GM23248 (cell line): ENCODE results near the gene CROCC2. TPM values are rescaled to one million over a fixed set of nuclear protein-coding genes. Genes with fewer than 3 reads are reported as not detected.

Experiments used
- DNase-seq: peaks from one replicate; pipeline ENCODE4 v3.0.0-alpha.2; 2015
- H2AFZ ChIP-seq: fragments of 200-600 bp; sonication (generic); 2 replicates; pipeline ENCODE4 v1.6.1; 2016; ENCODE audit warnings: antibody characterized with exemption
- H3F3A ChIP-seq: fragments of 200-600 bp; sonication (generic); 2 replicates; pipeline ENCODE4 v1.6.1; 2016; ENCODE audit warnings: mild to moderate bottlenecking, antibody characterized with exemption, mixed run types; ENCODE audit not compliant: insufficient read depth
- H3K27ac ChIP-seq: fragments of 200-600 bp; sonication (generic); 2 replicates; pipeline ENCODE4 v1.5.1; 2016; ENCODE audit warnings: mild to moderate bottlenecking
- H3K27me3 ChIP-seq: fragments of 200-600 bp; sonication (generic); replicated peaks from 2 replicates; pipeline ENCODE4 v1.6.1; 2016; ENCODE audit warnings: mild to moderate bottlenecking; ENCODE audit not compliant: insufficient read depth
- H3K36me3 ChIP-seq: fragments of 200-600 bp; sonication (generic); 2 replicates; pipeline ENCODE4 v1.6.1; 2016; ENCODE audit warnings: low read depth, mild to moderate bottlenecking
- H3K4me1 ChIP-seq: fragments of 200-600 bp; sonication (generic); 2 replicates; pipeline ENCODE4 v1.6.1; 2016; ENCODE audit warnings: mild to moderate bottlenecking; ENCODE audit not compliant: insufficient read depth
- H3K4me2 ChIP-seq: fragments of 200-600 bp; sonication (generic); one replicate; pipeline ENCODE4 v1.6.1; 2016; ENCODE audit warnings: mild to moderate bottlenecking; ENCODE audit not compliant: unreplicated experiment
- H3K4me3 ChIP-seq: fragments of 200-600 bp; sonication (generic); 2 replicates; pipeline ENCODE4 v1.5.1; 2016; ENCODE audit warnings: mild to moderate bottlenecking
- H3K79me2 ChIP-seq: fragments of 200-600 bp; sonication (generic); 2 replicates; pipeline ENCODE4 v1.6.1; 2016; ENCODE audit warnings: mild to moderate bottlenecking; ENCODE audit not compliant: insufficient read depth
- H3K9ac ChIP-seq: fragments of 200-600 bp; sonication (generic); 2 replicates; pipeline ENCODE4 v1.6.1; 2016; ENCODE audit warnings: mild to moderate bottlenecking
- H3K9me2 ChIP-seq: fragments of 200-600 bp; sonication (generic); 2 replicates; pipeline ENCODE4 v1.6.1; 2016; ENCODE audit warnings: mixed run types, mild to moderate bottlenecking, moderate library complexity; ENCODE audit not compliant: insufficient read depth
- H3K9me3 ChIP-seq: fragments of 200-600 bp; sonication (generic); one replicate; pipeline ENCODE4 v1.6.1; 2017; ENCODE audit warnings: low read depth
- H4K20me1 ChIP-seq: fragments of 200-600 bp; sonication (generic); 2 replicates; pipeline ENCODE4 v1.6.0; 2016; ENCODE audit not compliant: insufficient read depth
- EZH2 ChIP-seq: fragments of 200-600 bp; sonication (generic); IDR thresholded peaks from 2 replicates; pipeline ENCODE4 v1.6.1; 2018; ENCODE audit warnings: antibody characterized with exemption, mild to moderate bottlenecking; ENCODE audit not compliant: insufficient read depth, poor library complexity, severe bottlenecking
- EZH2phosphoT487 ChIP-seq: fragments of 200-600 bp; sonication (generic); IDR thresholded peaks from 2 replicates; pipeline ENCODE4 v1.6.1; 2018; ENCODE audit warnings: antibody characterized with exemption, moderate library complexity, mild to moderate bottlenecking, low read depth; ENCODE audit not compliant: insufficient read depth
- WGBS, 2 experiments: methylation state at CpG; one replicate each; pipeline ENCODE4 v1.1.6; 2015 to 2017; ENCODE audit warnings: low lambda C conversion rate in 2 of 2, low coverage in 1 of 2; ENCODE audit errors: missing lambda C conversion rate in 2 of 2; 5-methylcytosine and 5-hydroxymethylcytosine counted together
- in situ Hi-C: fragments of 300-500 bp; cut with MboI; formaldehyde crosslinking; loops from 2 replicates; pipeline ENCODE4 v1.15.0; 2020
- polyA plus RNA-seq: library from polyadenylated mRNA; unstranded; fragments of >200 nt; fragmentation: Nextera tagmentation; extraction: Ambion mirVana; gene quantifications from 2 replicates; pipeline ENCODE4 v1.2.1, GENCODE V29; 2016
- total RNA-seq: library from RNA; depleted of rRNA; stranded (reverse); fragments of >200 nt; shearing (Covaris generic); gene quantifications from 2 replicates; pipeline ENCODE4 v1.2.3, GENCODE V29; 2014; rRNA removed

Gene CROCC2
- total and polyA plus RNA-seq, 2 experiments from 2014 or later = under 0.01 TPM; not detected in 1

DNA sequence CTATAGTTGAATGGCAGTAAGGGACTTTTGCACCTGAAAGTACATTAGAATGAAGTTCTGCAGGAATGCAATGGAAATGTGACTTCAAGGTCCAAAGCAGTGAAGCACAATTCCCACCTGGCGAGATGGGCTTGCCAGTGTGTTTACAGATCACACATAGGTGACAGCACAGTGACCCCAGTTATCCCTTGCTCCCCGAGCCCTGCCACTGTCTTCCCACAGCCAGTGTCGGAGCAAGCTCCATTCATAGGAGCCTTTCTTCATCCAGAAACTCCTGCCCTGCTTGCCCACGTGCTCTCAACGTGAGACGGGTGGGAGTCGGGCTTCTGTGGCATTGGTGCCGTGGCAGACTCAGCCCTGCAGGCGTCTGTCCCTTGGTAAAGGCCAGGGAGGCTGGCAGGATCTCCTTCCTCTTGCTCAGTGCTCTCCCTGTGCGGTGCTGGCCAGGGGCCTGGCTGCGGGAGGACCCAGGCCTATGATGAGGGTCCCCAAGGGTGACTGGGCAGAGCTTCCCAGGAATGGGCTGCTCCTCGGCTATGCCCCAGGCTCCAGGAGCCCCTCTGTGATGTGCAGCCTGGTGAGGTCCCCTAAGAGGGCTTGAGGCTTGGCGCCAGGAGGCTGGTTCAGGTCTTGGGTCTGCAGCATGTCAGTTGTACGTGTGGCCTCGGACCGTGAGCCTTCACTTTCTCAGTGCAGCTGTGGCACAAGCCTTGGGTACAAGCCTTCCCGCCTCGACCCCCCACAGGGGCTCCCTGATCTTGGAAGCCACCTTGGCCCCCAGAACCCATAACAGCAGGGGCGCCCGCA lies 132.4 kb downstream of the CROCC2 start:
- H3K9me2 ChIP-seq = no peaks in the 10 kb centered on the region
- no peaks in the 10 kb centered on the region for H3K79me2 ChIP-seq
- no peaks in the 10 kb centered on the region for H3K4me1 ChIP-seq
- whole genome bisulfite sequencing, 2 experiments = 90 to 92% methylated on average over 20 of the region's 20 CpGs
- H3K9ac ChIP-seq = no peak overlapping the region
- no peak overlapping the region for H2AFZ ChIP-seq
- TF ChIP-seq EZH2 (no peak), EZH2phosphoT487 (no peak)
- H3K27me3 ChIP-seq = no peaks in the 10 kb centered on the region
- no peak overlapping the region for H3K4me2 ChIP-seq
- H3F3A ChIP-seq = 0 out of 2 replicates have a peak, but pooled peaks cover 6% of the 10 kb centered on the region
- DNase-seq = no peak
- H3K27ac ChIP-seq = no peak overlapping the region
- H3K9me3 ChIP-seq = no peaks in the 10 kb centered on the region
- H4K20me1 ChIP-seq = no peaks in the 10 kb centered on the region
- H3K4me3 ChIP-seq = no peak overlapping the region
- in situ Hi-C loops = no loop called here
- peaks cover 11% of the 10 kb centered on the region for H3K36me3 ChIP-seq

- WGBS, 2 experiments = 83 to 87% methylated on average over 3 to 4 of the region's 4 CpGs
- no peaks in the 10 kb centered on the region for H3K9me2 ChIP-seq
- TF ChIP-seq EZH2 = no peak
- TF ChIP-seq EZH2phosphoT487 = no peak
Observed at GRCh38 chr2:241039416-241039815, 133.3 kb downstream of the CROCC2 start.

DNA sequence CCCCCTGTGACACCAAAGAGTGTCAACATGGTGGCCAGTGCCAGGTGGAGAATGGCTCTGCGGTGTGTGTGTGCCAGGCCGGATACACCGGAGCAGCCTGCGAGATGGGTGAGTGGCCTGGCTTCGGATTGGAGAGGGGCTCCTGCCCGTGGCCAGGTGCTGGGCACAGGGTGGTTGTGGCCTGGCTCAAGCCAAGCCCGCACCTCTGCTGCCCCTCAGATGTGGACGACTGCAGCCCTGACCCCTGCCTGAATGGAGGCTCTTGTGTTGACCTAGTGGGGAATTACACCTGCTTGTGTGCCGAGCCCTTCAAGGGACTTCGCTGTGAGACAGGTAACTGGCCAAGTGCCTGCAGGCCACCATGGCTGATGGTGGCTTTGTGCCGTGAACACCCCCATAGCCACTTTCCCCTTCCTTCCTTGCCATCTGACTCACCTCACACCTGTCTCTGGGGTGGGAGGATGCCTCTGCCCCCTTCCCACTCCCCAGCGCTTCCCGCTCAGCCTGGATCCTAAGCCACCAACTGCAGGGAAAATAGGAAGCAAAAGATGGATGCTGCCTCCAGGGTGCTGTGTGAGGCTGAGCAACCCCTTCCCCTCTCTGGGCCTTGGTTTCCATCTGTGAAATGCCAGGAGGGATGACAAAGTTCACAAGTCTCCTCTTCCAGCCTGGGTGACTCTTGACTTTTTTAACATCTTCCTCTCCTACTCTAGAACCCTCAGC lies 134.1 kb downstream of the CROCC2 start:
- Histone ChIP-seq H3K79me2 (no peaks in the 10 kb centered on the region), H4K20me1 (no peaks in the 10 kb centered on the region), H3K9ac (no peak overlapping the region), H3K27ac (no peak overlapping the region), H3K36me3 (peaks cover 18% of the 10 kb centered on the region), H3F3A (peaks cover 7% of the 10 kb centered on the region; the same call in 1 of the 2 replicates), H3K4me3 (no peak overlapping the region), H2AFZ (no peak overlapping the region), H3K9me2 (no peaks in the 10 kb centered on the region), H3K9me3 (no peaks in the 10 kb centered on the region), H3K4me2 (no peak overlapping the region), H3K27me3 (no peaks in the 10 kb centered on the region), H3K4me1 (no peaks in the 10 kb centered on the region)
- 89% methylated on average over 13 of the region's 13 CpGs for WGBS, 2 experiments
- in situ Hi-C loops = no loop called here
- no peak for DNase-seq
- no peak for TF ChIP-seq EZH2phosphoT487
- no peak for TF ChIP-seq EZH2

More at GRCh38 chr2:241039416-241039815, 133.3 kb downstream of the CROCC2 start:
- H3F3A ChIP-seq = 0 out of 2 replicates have a peak, but pooled peaks cover 6% of the 10 kb centered on the region
- no peak overlapping the region for H3K9ac ChIP-seq
- H3K4me3 ChIP-seq = no peak overlapping the region
- H4K20me1 ChIP-seq = no peaks in the 10 kb centered on the region
- no peak for DNase-seq
- H3K79me2 ChIP-seq = no peaks in the 10 kb centered on the region
- H3K4me1 ChIP-seq = no peaks in the 10 kb centered on the region
- H3K36me3 ChIP-seq = peaks cover 11% of the 10 kb centered on the region
- H3K27me3 ChIP-seq = no peaks in the 10 kb centered on the region
- no peak overlapping the region for H2AFZ ChIP-seq
- no peak overlapping the region for H3K27ac ChIP-seq
- H3K9me3 ChIP-seq = no peaks in the 10 kb centered on the region
- in situ Hi-C loops = no loop called here
- H3K4me2 ChIP-seq = no peak overlapping the region

DNA sequence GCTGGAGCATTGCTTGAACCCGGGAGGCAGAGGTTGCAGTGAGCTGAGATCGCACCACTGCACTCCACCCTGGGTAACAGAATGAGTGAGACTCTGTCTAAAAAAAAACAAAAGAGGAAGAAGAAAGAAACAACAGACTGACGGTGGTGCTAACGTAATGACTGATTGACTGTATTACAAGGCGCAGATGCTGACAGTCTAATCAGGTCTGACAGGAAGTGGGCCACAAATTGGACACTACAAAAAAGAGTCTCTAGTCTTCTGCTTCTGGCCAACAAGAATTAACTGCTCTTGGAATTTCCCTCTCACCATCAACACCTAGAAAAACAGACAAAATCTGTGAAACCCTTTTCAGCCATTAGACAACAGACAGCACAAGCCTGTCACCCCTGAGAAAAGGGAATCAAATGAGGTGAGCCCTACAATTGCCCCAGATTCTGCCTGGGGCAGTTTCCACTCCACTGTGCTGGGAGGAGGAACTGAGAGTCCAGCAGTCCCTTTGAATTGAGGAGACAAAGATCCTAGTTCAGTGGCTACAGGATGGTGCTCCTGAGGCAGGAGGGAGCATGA lies 135.5 kb downstream of the CROCC2 start:
- H4K20me1 ChIP-seq = no peaks in the 10 kb centered on the region

More for the DNA sequence above, 135.5 kb downstream of the CROCC2 start:
- peaks cover 27% of the 10 kb centered on the region for H3K36me3 ChIP-seq
- H3K9me2 ChIP-seq = no peaks in the 10 kb centered on the region
- H3K27me3 ChIP-seq = no peaks in the 10 kb centered on the region
- no peaks in the 10 kb centered on the region for H3K79me2 ChIP-seq
- no peak overlapping the region for H3K4me3 ChIP-seq
- H3K9me3 ChIP-seq = no peaks in the 10 kb centered on the region
- no peak overlapping the region for H3K4me2 ChIP-seq
- 85 to 89% methylated on average over 5 of the region's 5 CpGs for WGBS, 2 experiments
- in situ Hi-C loops = no loop called here
- DNase-seq = no peak
- no peaks in the 10 kb centered on the region for H3K4me1 ChIP-seq
- H3F3A ChIP-seq = peaks cover 13% of the 10 kb centered on the region; the same call in 1 of the 2 replicates
- H3K27ac ChIP-seq = no peak overlapping the region
- no peak for TF ChIP-seq EZH2
- TF ChIP-seq EZH2phosphoT487 = no peak
- no peak overlapping the region for H2AFZ ChIP-seq
- H3K9ac ChIP-seq = no peak overlapping the region

Other genes starting within 250 kb of the CROCC2 start
- gene AQP12B, start 223.5 kb upstream of the CROCC2 start, total RNA-seq = not detected in 2 replicates
- gene AQP12B, start 223.5 kb upstream of the CROCC2 start, polyA plus RNA-seq = not detected in 2 replicates
- not detected in 2 replicates for gene AQP12A, start 214.5 kb upstream of the CROCC2 start, total RNA-seq
- not detected in 2 replicates for gene AQP12A, start 214.5 kb upstream of the CROCC2 start, polyA plus RNA-seq
- under 0.01 TPM in 1 of 2 replicates, not detected in the other for gene KIF1A, start 86.1 kb upstream of the CROCC2 start, total RNA-seq
- 0.05 and 0.22 TPM in 2 replicates for gene KIF1A, start 86.1 kb upstream of the CROCC2 start, polyA plus RNA-seq
- not detected in 2 replicates for gene AGXT, start 37.5 kb upstream of the CROCC2 start, total RNA-seq
- gene AGXT, start 37.5 kb upstream of the CROCC2 start, polyA plus RNA-seq = not detected in 2 replicates
- gene MAB21L4, start 10.2 kb upstream of the CROCC2 start, total RNA-seq = not detected in 2 replicates
- gene MAB21L4, start 10.2 kb upstream of the CROCC2 start, polyA plus RNA-seq = not detected in 2 replicates
- gene SNED1, start 92.3 kb downstream of the CROCC2 start, total RNA-seq = 29.4 and 36.2 TPM in 2 replicates
- 6.1 and 7.7 TPM in 2 replicates for gene SNED1, start 92.3 kb downstream of the CROCC2 start, polyA plus RNA-seq
- gene MTERF4, start 196.0 kb downstream of the CROCC2 start, total RNA-seq = 21.0 and 39.8 TPM in 2 replicates
- gene MTERF4, start 196.0 kb downstream of the CROCC2 start, polyA plus RNA-seq = 15.1 and 15.8 TPM in 2 replicates
- 0.38 and 2.1 TPM in 2 replicates for gene PASK, start 243.1 kb downstream of the CROCC2 start, total RNA-seq
- gene PASK, start 243.1 kb downstream of the CROCC2 start, polyA plus RNA-seq = 0.56 and 0.91 TPM in 2 replicates
- 44.6 and 53.1 TPM in 2 replicates for gene PPP1R7, start 244.1 kb downstream of the CROCC2 start, total RNA-seq
- gene PPP1R7, start 244.1 kb downstream of the CROCC2 start, polyA plus RNA-seq = 107 and 110 TPM in 2 replicates